Germinal center (tissue), 1 donor: ENCODE data around the gene PARVG.

Source experiments
- DNase-seq: peaks from one replicate; pipeline ENCODE4 v3.0.0; 2012; ENCODE audit warnings: mixed read lengths, low spot score

The PARVG gene

GRCh38 chr22:44245438-44245837 lies 64.7 kb downstream of the PARVG start:
- no peak for DNase-seq

GRCh38 chr22:44245867-44246266 lies 65.1 kb downstream of the PARVG start:
- DNase-seq: no peak

GRCh38 chr22:44246615-44247326 lies 66.0 kb downstream of the PARVG start:
- no peak for DNase-seq

GRCh38 chr22:44247346-44247745 lies 66.6 kb downstream of the PARVG start:
- DNase-seq: no peak

GRCh38 chr22:44247923-44248892 lies 67.5 kb downstream of the PARVG start:
- DNase-seq: no peak

- no peak for DNase-seq
These were observed 68.2 kb downstream of the PARVG start for GRCh38 chr22:44248926-44249325.

- DNase-seq: no peak
These were observed 68.8 kb downstream of the PARVG start for GRCh38 chr22:44249376-44250147.

GRCh38 chr22:44254811-44255210 lies 74.1 kb downstream of the PARVG start:
- DNase-seq: no peak

GRCh38 chr22:44256085-44256484 lies 75.4 kb downstream of the PARVG start:
- no peak for DNase-seq

GRCh38 chr22:44256556-44257485 lies 76.1 kb downstream of the PARVG start:
- no peak for DNase-seq
